Measurements from ENCODE around the gene PAX5.

PAX5 gene

GRCh38 chr9:36825179-36825578, 208.9 kb downstream of the PAX5 start:
- Histone ChIP-seq H3K27me3 (ENCODE audit: insufficient read depth, low read depth) (no peaks in the 10 kb centered on the region), H3K9ac (no peak overlapping the region)

GRCh38 chr9:36823934-36824333, 210.1 kb downstream of the PAX5 start:
- Histone ChIP-seq H3K27me3 (ENCODE audit: insufficient read depth, low read depth) (no peaks in the 10 kb centered on the region), H3K9ac (no peak overlapping the region), H3K4me2 (no peak overlapping the region), H3K36me3 (ENCODE audit: insufficient read depth) (no peaks in the 10 kb centered on the region), H3K4me3 (IDR thresholded peaks at IDR 0.05; ENCODE audit: insufficient read depth, low read depth, low read length) (no peak overlapping the region), H3K4me1 (ENCODE audit: low read depth, poor library complexity, severe bottlenecking) (no peaks in the 10 kb centered on the region), H3K27ac (no peak overlapping the region), H3K79me2 (ENCODE audit: insufficient read depth, low read depth) (no peaks in the 10 kb centered on the region), H2AFZ (ENCODE audit: low read depth) (no peak overlapping the region), H4K20me1 (ENCODE audit: insufficient read depth) (no peaks in the 10 kb centered on the region)
- TF ChIP-seq CTCF (conservative IDR thresholded peaks at IDR 0.05; ENCODE audit: low read depth, low read length): no peak

More at GRCh38 chr9:36825179-36825578, 208.9 kb downstream of the PAX5 start:
- Histone ChIP-seq H2AFZ (ENCODE audit: low read depth) (no peak overlapping the region), H3K4me1 (ENCODE audit: low read depth, poor library complexity, severe bottlenecking) (no peaks in the 10 kb centered on the region), H3K36me3 (ENCODE audit: insufficient read depth) (no peaks in the 10 kb centered on the region), H3K4me2 (no peak overlapping the region), H3K4me3 (IDR thresholded peaks at IDR 0.05; ENCODE audit: insufficient read depth, low read depth, low read length) (no peak overlapping the region), H3K27ac (no peak overlapping the region), H4K20me1 (ENCODE audit: insufficient read depth) (no peaks in the 10 kb centered on the region), H3K79me2 (ENCODE audit: insufficient read depth, low read depth) (no peaks in the 10 kb centered on the region)
- TF ChIP-seq CTCF (conservative IDR thresholded peaks at IDR 0.05; ENCODE audit: low read depth, low read length): no peak

GRCh38 chr9:36823466-36823865, 210.6 kb downstream of the PAX5 start:
- no peak for TF ChIP-seq CTCF (conservative IDR thresholded peaks at IDR 0.05; ENCODE audit: low read depth, low read length)
- Histone ChIP-seq H3K4me2 (no peak overlapping the region), H2AFZ (ENCODE audit: low read depth) (no peak overlapping the region), H4K20me1 (ENCODE audit: insufficient read depth) (no peaks in the 10 kb centered on the region), H3K9ac (no peak overlapping the region), H3K4me1 (ENCODE audit: low read depth, poor library complexity, severe bottlenecking) (no peaks in the 10 kb centered on the region), H3K27me3 (ENCODE audit: insufficient read depth, low read depth) (no peaks in the 10 kb centered on the region), H3K36me3 (ENCODE audit: insufficient read depth) (no peaks in the 10 kb centered on the region), H3K27ac (no peak overlapping the region), H3K4me3 (IDR thresholded peaks at IDR 0.05; ENCODE audit: insufficient read depth, low read depth, low read length) (no peak overlapping the region), H3K79me2 (ENCODE audit: insufficient read depth, low read depth) (no peaks in the 10 kb centered on the region)

- Histone ChIP-seq H3K9ac (no peak overlapping the region), H3K36me3 (ENCODE audit: insufficient read depth) (no peaks in the 10 kb centered on the region), H3K27me3 (ENCODE audit: insufficient read depth, low read depth) (no peaks in the 10 kb centered on the region; the same call in 1 of the 2 replicates)
These were observed 211.9 kb downstream of the PAX5 start for GRCh38 chr9:36822201-36822600.

More at GRCh38 chr9:36822201-36822600, 211.9 kb downstream of the PAX5 start:
- H2AFZ ChIP-seq (ENCODE audit: low read depth): no peak overlapping the region
- no peak for TF ChIP-seq CTCF (conservative IDR thresholded peaks at IDR 0.05; ENCODE audit: low read depth, low read length)
- no peak overlapping the region for H3K27ac ChIP-seq
- no peaks in the 10 kb centered on the region for H3K4me1 ChIP-seq (ENCODE audit: low read depth, poor library complexity, severe bottlenecking)
- H3K4me2 ChIP-seq: no peak overlapping the region
- no peaks in the 10 kb centered on the region for H3K79me2 ChIP-seq (ENCODE audit: insufficient read depth, low read depth)
- H3K4me3 ChIP-seq (IDR thresholded peaks at IDR 0.05; ENCODE audit: insufficient read depth, low read depth, low read length): no peak overlapping the region
- H4K20me1 ChIP-seq (ENCODE audit: insufficient read depth): no peaks in the 10 kb centered on the region

All from KMS-11 (cell line).